ENCODE data around the gene KRTAP4-3. TPM values are rescaled to one million over a fixed set of nuclear protein-coding genes. Genes with fewer than 3 reads are reported as not detected.

KRTAP4-3 gene
- total and polyA plus RNA-seq, 10 of the 15 experiments (the other 5 are each of a cell fraction or from before 2014, with no cell fraction given) = not detected

DNA sequence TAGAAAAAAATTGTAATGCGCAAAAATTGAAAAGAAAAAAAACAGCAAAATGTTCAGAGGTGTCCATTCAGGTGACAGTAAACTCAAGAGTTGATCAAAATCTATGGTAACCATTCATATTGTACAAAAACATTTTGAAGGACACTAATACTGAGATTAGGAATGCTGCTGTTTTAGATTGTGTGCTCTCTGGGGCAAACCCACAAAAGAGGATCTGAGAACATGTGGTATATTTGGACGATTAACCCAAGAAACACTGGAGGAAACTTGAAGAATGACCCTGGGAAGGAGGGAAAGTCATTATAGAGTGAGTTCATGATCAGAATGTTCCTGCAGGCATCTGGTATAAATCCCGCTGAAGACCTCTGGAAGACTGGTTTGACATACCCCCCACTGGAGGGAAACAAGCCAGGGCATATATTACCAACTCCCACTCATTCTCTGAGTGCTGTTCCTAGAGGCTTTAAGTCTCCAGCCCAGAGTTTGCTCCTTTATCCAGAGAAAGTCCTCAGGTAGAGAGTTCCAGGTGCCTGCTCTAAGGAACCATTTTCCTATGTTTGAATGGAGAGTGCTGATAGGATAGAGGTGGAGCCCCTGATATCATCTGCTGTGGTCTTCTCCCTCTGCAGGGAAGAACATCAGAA is 8.8 kb upstream of the KRTAP4-3 start (continued):
- TF ChIP-seq BRCA1 (IDR thresholded peaks at IDR 0.05; ENCODE audit: low read depth, low read length) (no peak), PAX5 (IDR thresholded peaks at IDR 0.05; ENCODE audit: borderline replicate concordance, low read depth, low read length) (no peak), SPI1 (IDR thresholded peaks at IDR 0.05; ENCODE audit: borderline replicate concordance, insufficient read depth, low read depth, low read length) (peak; percentile 80), IKZF2 (IDR thresholded peaks at IDR 0.05) (peak; percentile 38 to 41; a peak in 3 of 4 replicates), RUNX3 (IDR thresholded peaks at IDR 0.05; ENCODE audit: low read length) (peak; percentile 83), NR2F1 (conservative IDR thresholded peaks at IDR 0.05) (no peak), BCL11A (IDR thresholded peaks at IDR 0.05; ENCODE audit: low read depth, low read length) (peak; percentile 48; the same call in 1 of the 2 replicates), ZNF384 (IDR thresholded peaks at IDR 0.05; ENCODE audit: borderline replicate concordance, low read depth, low read length) (no peak), TCF7 (IDR thresholded peaks at IDR 0.05; ENCODE audit: borderline replicate concordance) (no peak), NFIC (IDR thresholded peaks at IDR 0.05; ENCODE audit: low read depth, low read length) (0 out of 2 replicates have a peak, but pooled peaks have one; percentile 31), JUNB (IDR thresholded peaks at IDR 0.05) (peak; percentile 44; the same call in 1 of the 2 replicates), IRF4 (IDR thresholded peaks at IDR 0.05; ENCODE audit: low read depth, low read length) (peak; percentile 53; the same call in 1 of the 2 replicates), ZNF217 (IDR thresholded peaks at IDR 0.05) (no peak), SMAD5 (IDR thresholded peaks at IDR 0.05; ENCODE audit: low read depth) (no peak), ZSCAN29 (IDR thresholded peaks at IDR 0.05) (no peak), CREM (IDR thresholded peaks at IDR 0.05; ENCODE audit: low read depth) (no peak)
- TF ChIP-seq, protein P1, sequence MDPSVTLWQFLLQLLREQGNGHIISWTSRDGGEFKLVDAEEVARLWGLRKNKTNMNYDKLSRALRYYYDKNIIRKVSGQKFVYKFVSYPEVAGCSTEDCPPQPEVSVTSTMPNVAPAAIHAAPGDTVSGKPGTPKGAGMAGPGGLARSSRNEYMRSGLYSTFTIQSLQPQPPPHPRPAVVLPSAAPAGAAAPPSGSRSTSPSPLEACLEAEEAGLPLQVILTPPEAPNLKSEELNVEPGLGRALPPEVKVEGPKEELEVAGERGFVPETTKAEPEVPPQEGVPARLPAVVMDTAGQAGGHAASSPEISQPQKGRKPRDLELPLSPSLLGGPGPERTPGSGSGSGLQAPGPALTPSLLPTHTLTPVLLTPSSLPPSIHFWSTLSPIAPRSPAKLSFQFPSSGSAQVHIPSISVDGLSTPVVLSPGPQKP (IDR thresholded peaks at IDR 0.05; ENCODE audit: low read depth, low read length) = no peak
- TF ChIP-seq, protein P2, sequence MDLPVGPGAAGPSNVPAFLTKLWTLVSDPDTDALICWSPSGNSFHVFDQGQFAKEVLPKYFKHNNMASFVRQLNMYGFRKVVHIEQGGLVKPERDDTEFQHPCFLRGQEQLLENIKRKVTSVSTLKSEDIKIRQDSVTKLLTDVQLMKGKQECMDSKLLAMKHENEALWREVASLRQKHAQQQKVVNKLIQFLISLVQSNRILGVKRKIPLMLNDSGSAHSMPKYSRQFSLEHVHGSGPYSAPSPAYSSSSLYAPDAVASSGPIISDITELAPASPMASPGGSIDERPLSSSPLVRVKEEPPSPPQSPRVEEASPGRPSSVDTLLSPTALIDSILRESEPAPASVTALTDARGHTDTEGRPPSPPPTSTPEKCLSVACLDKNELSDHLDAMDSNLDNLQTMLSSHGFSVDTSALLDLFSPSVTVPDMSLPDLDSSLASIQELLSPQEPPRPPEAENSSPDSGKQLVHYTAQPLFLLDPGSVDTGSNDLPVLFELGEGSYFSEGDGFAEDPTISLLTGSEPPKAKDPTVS (IDR thresholded peaks at IDR 0.05; ENCODE audit: low read depth, low read length) = no peak
- TF ChIP-seq, protein P3, sequence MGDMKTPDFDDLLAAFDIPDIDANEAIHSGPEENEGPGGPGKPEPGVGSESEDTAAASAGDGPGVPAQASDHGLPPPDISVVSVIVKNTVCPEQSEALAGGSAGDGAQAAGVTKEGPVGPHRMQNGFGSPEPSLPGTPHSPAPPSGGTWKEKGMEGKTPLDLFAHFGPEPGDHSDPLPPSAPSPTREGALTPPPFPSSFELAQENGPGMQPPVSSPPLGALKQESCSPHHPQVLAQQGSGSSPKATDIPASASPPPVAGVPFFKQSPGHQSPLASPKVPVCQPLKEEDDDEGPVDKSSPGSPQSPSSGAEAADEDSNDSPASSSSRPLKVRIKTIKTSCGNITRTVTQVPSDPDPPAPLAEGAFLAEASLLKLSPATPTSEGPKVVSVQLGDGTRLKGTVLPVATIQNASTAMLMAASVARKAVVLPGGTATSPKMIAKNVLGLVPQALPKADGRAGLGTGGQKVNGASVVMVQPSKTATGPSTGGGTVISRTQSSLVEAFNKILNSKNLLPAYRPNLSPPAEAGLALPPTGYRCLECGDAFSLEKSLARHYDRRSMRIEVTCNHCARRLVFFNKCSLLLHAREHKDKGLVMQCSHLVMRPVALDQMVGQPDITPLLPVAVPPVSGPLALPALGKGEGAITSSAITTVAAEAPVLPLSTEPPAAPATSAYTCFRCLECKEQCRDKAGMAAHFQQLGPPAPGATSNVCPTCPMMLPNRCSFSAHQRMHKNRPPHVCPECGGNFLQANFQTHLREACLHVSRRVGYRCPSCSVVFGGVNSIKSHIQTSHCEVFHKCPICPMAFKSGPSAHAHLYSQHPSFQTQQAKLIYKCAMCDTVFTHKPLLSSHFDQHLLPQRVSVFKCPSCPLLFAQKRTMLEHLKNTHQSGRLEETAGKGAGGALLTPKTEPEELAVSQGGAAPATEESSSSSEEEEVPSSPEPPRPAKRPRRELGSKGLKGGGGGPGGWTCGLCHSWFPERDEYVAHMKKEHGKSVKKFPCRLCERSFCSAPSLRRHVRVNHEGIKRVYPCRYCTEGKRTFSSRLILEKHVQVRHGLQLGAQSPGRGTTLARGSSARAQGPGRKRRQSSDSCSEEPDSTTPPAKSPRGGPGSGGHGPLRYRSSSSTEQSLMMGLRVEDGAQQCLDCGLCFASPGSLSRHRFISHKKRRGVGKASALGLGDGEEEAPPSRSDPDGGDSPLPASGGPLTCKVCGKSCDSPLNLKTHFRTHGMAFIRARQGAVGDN (IDR thresholded peaks at IDR 0.05) = no peak
